Neuronal stem cell (in vitro differentiated cells): ENCODE measurements around the gene MTHFD1.

ENCODE experiments used
- DNase-seq: peaks from one replicate; pipeline ENCODE4 v3.0.0-alpha.2; 2013; ENCODE audit warnings: low spot score
- H2AFZ ChIP-seq: one replicate; pipeline ENCODE4 v1.6.1; 2013; ENCODE audit warnings: mild to moderate bottlenecking, low read length, inconsistent platforms
- H2AK5ac ChIP-seq: 2 replicates; pipeline ENCODE4 v1.6.1; 2013; ENCODE audit warnings: low read depth, mild to moderate bottlenecking, inconsistent platforms, low read length, moderate library complexity, mixed read lengths
- H2BK120ac ChIP-seq: 2 replicates; pipeline ENCODE4 v1.6.1; 2013; ENCODE audit warnings: low read depth, mild to moderate bottlenecking, inconsistent platforms, low read length, moderate library complexity, mixed read lengths
- H2BK12ac ChIP-seq: one replicate; pipeline ENCODE4 v1.6.1; 2013; ENCODE audit warnings: low read length, inconsistent platforms
- H2BK15ac ChIP-seq: 2 replicates; pipeline ENCODE4 v1.6.1; 2013; ENCODE audit warnings: mild to moderate bottlenecking, low read length, inconsistent platforms, mixed read lengths
- H2BK5ac ChIP-seq: one replicate; pipeline ENCODE4 v1.6.1; 2013; ENCODE audit warnings: inconsistent platforms, mild to moderate bottlenecking, low read length, moderate library complexity
- H3K14ac ChIP-seq: one replicate; pipeline ENCODE4 v1.6.1; 2013; ENCODE audit warnings: low read length, inconsistent platforms
- H3K18ac ChIP-seq: 2 replicates; pipeline ENCODE4 v1.6.1; 2013; ENCODE audit warnings: low read length, inconsistent platforms
- H3K23ac ChIP-seq: 2 replicates; pipeline ENCODE4 v1.6.1; 2013; ENCODE audit warnings: low read depth, mild to moderate bottlenecking, mixed read lengths, low read length, inconsistent platforms; ENCODE audit not compliant: poor library complexity
- H3K27ac ChIP-seq: replicated peaks from 3 replicates; pipeline ENCODE4 v1.5.1; 2013; ENCODE audit warnings: low read length, inconsistent platforms
- H3K27me3 ChIP-seq, 3 experiments: 2 replicates each; pipeline ENCODE4 v1.6.1; 2013; ENCODE audit warnings: low read length in 3 of 3, mild to moderate bottlenecking in 2 of 3, inconsistent platforms in 1 of 3, low read depth in 1 of 3, mixed read lengths in 1 of 3, moderate library complexity in 1 of 3; ENCODE audit not compliant: control insufficient read depth in 3 of 3, insufficient read depth in 3 of 3
- H3K36me3 ChIP-seq, 2 donors: replicated peaks in 1 of 2; 2 replicates each; pipeline ENCODE4 v1.6.1; 2013; ENCODE audit warnings: low read length in 2 of 2; ENCODE audit not compliant: control insufficient read depth in 2 of 2, insufficient read depth in 2 of 2
- H3K4ac ChIP-seq: 2 replicates; pipeline ENCODE4 v1.6.1; 2013; ENCODE audit warnings: inconsistent platforms, mild to moderate bottlenecking, low read length, moderate library complexity
- H3K4me1 ChIP-seq, 2 donors: 1 replicate in 1 of 2; 2 replicates in 1 of 2; pipeline ENCODE4 v1.6.1; 2013; ENCODE audit warnings: low read length in 2 of 2, low read depth in 1 of 2; ENCODE audit not compliant: control insufficient read depth in 2 of 2, insufficient read depth in 1 of 2
- H3K4me2 ChIP-seq: one replicate; pipeline ENCODE4 v1.6.1; 2013; ENCODE audit warnings: mild to moderate bottlenecking, low read length, inconsistent platforms; ENCODE audit not compliant: insufficient read depth, poor library complexity, severe bottlenecking
- H3K4me3 ChIP-seq, 2 donors: 2 replicates each; pipeline ENCODE4 v1.5.1; 2013; ENCODE audit warnings: low read length in 2 of 2, mild to moderate bottlenecking in 2 of 2, inconsistent platforms in 1 of 2, moderate library complexity in 1 of 2
- H3K79me1 ChIP-seq: one replicate; pipeline ENCODE4 v1.6.1; 2013; ENCODE audit warnings: low read depth, mild to moderate bottlenecking, inconsistent platforms, low read length, moderate library complexity
- H3K9ac ChIP-seq: one replicate; pipeline ENCODE4 v1.6.1; 2013; ENCODE audit warnings: mild to moderate bottlenecking, low read depth, low read length, inconsistent platforms; ENCODE audit not compliant: poor library complexity
- H3K9me3 ChIP-seq, 2 donors: replicated peaks in 1 of 2; 2 replicates each; pipeline versions ENCODE3 to v1.6.1; 2013; ENCODE audit warnings: low read length in 2 of 2, mild to moderate bottlenecking in 2 of 2, inconsistent platforms in 1 of 2, low read depth in 1 of 2, mixed read lengths in 1 of 2, moderate library complexity in 1 of 2; ENCODE audit not compliant: control insufficient read depth in 2 of 2, insufficient read depth in 1 of 2
- H4K8ac ChIP-seq: one replicate; pipeline ENCODE4 v1.6.1; 2013; ENCODE audit warnings: low read depth, mild to moderate bottlenecking, inconsistent platforms, low read length, moderate library complexity
- H4K91ac ChIP-seq: one replicate; pipeline ENCODE4 v1.6.1; 2013; ENCODE audit warnings: low read length, low read depth, mild to moderate bottlenecking, inconsistent platforms; ENCODE audit not compliant: poor library complexity
- WGBS, 2 donors: extraction: QIAGEN DNeasy Blood & Tissue Kit; methylation state at CpG; one replicate each; pipeline ENCODE4 v1.1.7; 2013; ENCODE audit warnings: missing lambda C conversion rate in 2 of 2, mixed read lengths in 1 of 2; ENCODE audit not compliant: insufficient read length in 2 of 2, insufficient replicate concordance in 1 of 2; ENCODE audit errors: extremely low coverage in 2 of 2; 5-methylcytosine and 5-hydroxymethylcytosine counted together

MTHFD1 gene

GRCh38 chr14:64440494-64440893, 52.3 kb downstream of the MTHFD1 start:
- Histone ChIP-seq H3K9me3 (no peaks in the 10 kb centered on the region), H3K14ac (no peak overlapping the region), H3K18ac (no peak overlapping the region), H3K27ac (no peak overlapping the region), H3K27me3 (no peaks in the 10 kb centered on the region), H2AK5ac (no peak overlapping the region), H4K8ac (no peak overlapping the region), H3K9ac (no peak overlapping the region), H3K4ac (no peak overlapping the region), H3K4me2 (no peak overlapping the region), H3K79me1 (no peaks in the 10 kb centered on the region), H2AFZ (no peak overlapping the region), H4K91ac (no peak overlapping the region), H3K23ac (no peak overlapping the region), H2BK5ac (no peak overlapping the region), H3K4me3 (no peak overlapping the region), H2BK15ac (no peak overlapping the region), H3K36me3 (peaks cover 36 to 93% of the 10 kb centered on the region in 2 donors), H2BK12ac (no peak overlapping the region), H2BK120ac (no peak overlapping the region), H3K4me1 (peaks cover 0 to 3% of the 10 kb centered on the region in 2 donors)
- no peak for DNase-seq
- WGBS, 2 donors, result no CpG with 5 or more reads among the region's 3 CpGs

GRCh38 chr14:64442300-64442988, 54.3 kb downstream of the MTHFD1 start:
- H3K4me3 ChIP-seq, result no peak overlapping the region
- H2BK12ac ChIP-seq, result no peak overlapping the region
- H4K8ac ChIP-seq, result no peak overlapping the region
- WGBS, 2 donors, result no CpG with 5 or more reads among the region's 17 CpGs
- no peak overlapping the region for H3K14ac ChIP-seq
- H3K9me3 ChIP-seq, result no peaks in the 10 kb centered on the region
- no peak overlapping the region for H3K4ac ChIP-seq
- no peak overlapping the region for H2BK5ac ChIP-seq
- H2BK120ac ChIP-seq, result no peak overlapping the region
- H3K27me3 ChIP-seq, result no peaks in the 10 kb centered on the region
- H3K9ac ChIP-seq, result no peak overlapping the region
- peaks cover 0 to 5% of the 10 kb centered on the region in 2 donors for H3K4me1 ChIP-seq
- no peak overlapping the region for H2AFZ ChIP-seq
- no peak for DNase-seq
- no peak overlapping the region for H2BK15ac ChIP-seq
- H3K79me1 ChIP-seq, result no peaks in the 10 kb centered on the region
- H2AK5ac ChIP-seq, result no peak overlapping the region
- H3K27ac ChIP-seq, result no peak overlapping the region
- H4K91ac ChIP-seq, result no peak overlapping the region
- H3K36me3 ChIP-seq, result peaks cover 32 to 92% of the 10 kb centered on the region in 2 donors
- H3K23ac ChIP-seq, result no peak overlapping the region
- no peak overlapping the region for H3K4me2 ChIP-seq
- H3K18ac ChIP-seq, result no peak overlapping the region

GRCh38 chr14:64444140-64444539, 56.0 kb downstream of the MTHFD1 start:
- no peak overlapping the region for H4K91ac ChIP-seq
- no peak overlapping the region for H3K14ac ChIP-seq
- H3K9me3 ChIP-seq, result no peaks in the 10 kb centered on the region
- H3K4me3 ChIP-seq, result no peak overlapping the region
- H2BK12ac ChIP-seq, result no peak overlapping the region
- no CpG with 5 or more reads among the region's 11 CpGs for WGBS, 2 donors
- H3K79me1 ChIP-seq, result no peaks in the 10 kb centered on the region
- peaks cover 23 to 90% of the 10 kb centered on the region in 2 donors for H3K36me3 ChIP-seq
- no peaks in the 10 kb centered on the region for H3K27me3 ChIP-seq
- no peak overlapping the region for H2BK5ac ChIP-seq
- no peak overlapping the region for H3K18ac ChIP-seq
- no peak for DNase-seq
- no peak overlapping the region for H2BK15ac ChIP-seq
- H3K23ac ChIP-seq, result no peak overlapping the region
- H3K9ac ChIP-seq, result no peak overlapping the region
- H3K4me2 ChIP-seq, result no peak overlapping the region
- no peak overlapping the region for H3K4ac ChIP-seq
- no peak overlapping the region for H2BK120ac ChIP-seq
- H3K4me1 ChIP-seq, result peaks cover 0 to 5% of the 10 kb centered on the region in 2 donors
- no peak overlapping the region for H4K8ac ChIP-seq
- no peak overlapping the region for H2AK5ac ChIP-seq
- H2AFZ ChIP-seq, result no peak overlapping the region
- no peak overlapping the region for H3K27ac ChIP-seq

GRCh38 chr14:64444984-64445845, 57.1 kb downstream of the MTHFD1 start:
- no peaks in the 10 kb centered on the region for H3K27me3 ChIP-seq
- no peak overlapping the region for H2BK12ac ChIP-seq
- H3K14ac ChIP-seq, result no peak overlapping the region
- H3K4me2 ChIP-seq, result no peak overlapping the region
- no peak for DNase-seq
- H2BK5ac ChIP-seq, result no peak overlapping the region
- H2AFZ ChIP-seq, result no peak overlapping the region
- no peak overlapping the region for H3K4me3 ChIP-seq
- no peak overlapping the region for H3K23ac ChIP-seq
- no peak overlapping the region for H3K27ac ChIP-seq
- no peaks in the 10 kb centered on the region for H3K9me3 ChIP-seq
- H3K4ac ChIP-seq, result no peak overlapping the region
- peaks cover 30 to 91% of the 10 kb centered on the region in 2 donors for H3K36me3 ChIP-seq
- peaks cover 0 to 5% of the 10 kb centered on the region in 2 donors for H3K4me1 ChIP-seq
- H2BK15ac ChIP-seq, result no peak overlapping the region
- no peaks in the 10 kb centered on the region for H3K79me1 ChIP-seq
- WGBS, 2 donors, result no CpG with 5 or more reads among the region's 7 CpGs
- no peak overlapping the region for H3K18ac ChIP-seq
- H4K8ac ChIP-seq, result no peak overlapping the region
- no peak overlapping the region for H2AK5ac ChIP-seq
- no peak overlapping the region for H4K91ac ChIP-seq
- H2BK120ac ChIP-seq, result no peak overlapping the region
- H3K9ac ChIP-seq, result no peak overlapping the region
